GM21576 (cell line): ENCODE results near the gene DAO.

ENCODE experiments used
- ATAC-seq: cut with Tn5 transposase; IDR thresholded peaks from one replicate; pipeline ENCODE4 v1.9.1; 2021; ENCODE audit warnings: mild to moderate bottlenecking, moderate library complexity; ENCODE audit not compliant: unreplicated experiment

The DAO gene

GRCh38 chr12:108918206-108918605 lies 38.3 kb downstream of the DAO start:
- ATAC-seq: no peak

- no peak for ATAC-seq
Observed at GRCh38 chr12:108918960-108919642, 39.2 kb downstream of the DAO start.

DNA sequence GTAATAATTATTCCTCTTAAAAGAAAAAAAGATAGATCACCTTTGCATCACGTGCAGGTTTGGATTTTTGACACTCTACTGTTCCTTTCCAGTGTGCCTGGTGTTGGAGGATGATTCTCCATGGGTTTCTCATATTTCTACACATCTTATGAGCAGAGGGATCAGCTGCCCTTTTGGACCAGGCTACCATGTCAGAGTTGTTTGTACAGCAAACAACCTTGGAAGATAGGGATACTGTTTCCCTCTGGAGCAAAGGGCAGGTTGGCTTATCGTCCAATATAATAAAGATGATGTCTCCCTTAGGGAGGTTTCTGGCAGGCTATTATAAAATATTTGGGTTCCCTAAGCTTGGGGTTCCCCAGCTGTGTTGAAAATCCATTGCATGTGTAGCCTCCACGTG lies 42.1 kb downstream of the DAO start:
- ATAC-seq: no peak

- no peak for ATAC-seq
Observed at GRCh38 chr12:108922918-108923317, 43.0 kb downstream of the DAO start.

GRCh38 chr12:108928695-108929094 lies 48.8 kb downstream of the DAO start:
- no peak for ATAC-seq

- peak; percentile 74 for ATAC-seq
Observed at GRCh38 chr12:108930155-108930554, 50.3 kb downstream of the DAO start.

- ATAC-seq: no peak
Observed at GRCh38 chr12:108930756-108931155, 50.9 kb downstream of the DAO start.

- no peak for ATAC-seq
Observed at GRCh38 chr12:108933949-108934348, 54.1 kb downstream of the DAO start.

DNA sequence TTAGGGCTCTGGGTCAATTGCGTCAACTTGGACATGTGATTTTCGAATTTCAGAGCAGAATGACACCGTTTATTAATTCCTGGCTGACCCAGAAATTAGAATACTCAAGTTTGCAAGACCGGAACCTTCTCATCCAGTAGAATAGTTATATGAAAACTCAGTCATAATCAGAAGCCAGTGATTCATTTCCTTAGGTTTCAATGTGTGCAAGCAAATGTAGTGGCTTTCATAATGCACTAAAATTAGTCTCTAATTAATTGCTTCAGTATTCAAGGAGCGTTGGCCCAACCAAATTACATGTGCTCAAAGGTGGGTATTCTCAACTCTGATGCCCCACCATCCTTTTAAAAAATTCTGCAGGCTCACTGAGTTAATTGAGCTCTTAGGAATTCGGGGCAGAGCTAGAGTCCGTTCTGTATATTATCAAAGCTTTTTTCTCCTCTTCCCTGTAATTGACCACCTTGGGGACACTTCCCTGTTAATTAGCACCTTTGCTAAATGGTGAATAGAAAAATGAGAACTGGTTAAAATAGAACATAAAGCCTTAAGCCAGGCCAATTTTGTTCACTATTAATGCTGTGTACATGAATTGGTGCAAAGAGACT lies 55.4 kb downstream of the DAO start:
- ATAC-seq: no peak

DNA sequence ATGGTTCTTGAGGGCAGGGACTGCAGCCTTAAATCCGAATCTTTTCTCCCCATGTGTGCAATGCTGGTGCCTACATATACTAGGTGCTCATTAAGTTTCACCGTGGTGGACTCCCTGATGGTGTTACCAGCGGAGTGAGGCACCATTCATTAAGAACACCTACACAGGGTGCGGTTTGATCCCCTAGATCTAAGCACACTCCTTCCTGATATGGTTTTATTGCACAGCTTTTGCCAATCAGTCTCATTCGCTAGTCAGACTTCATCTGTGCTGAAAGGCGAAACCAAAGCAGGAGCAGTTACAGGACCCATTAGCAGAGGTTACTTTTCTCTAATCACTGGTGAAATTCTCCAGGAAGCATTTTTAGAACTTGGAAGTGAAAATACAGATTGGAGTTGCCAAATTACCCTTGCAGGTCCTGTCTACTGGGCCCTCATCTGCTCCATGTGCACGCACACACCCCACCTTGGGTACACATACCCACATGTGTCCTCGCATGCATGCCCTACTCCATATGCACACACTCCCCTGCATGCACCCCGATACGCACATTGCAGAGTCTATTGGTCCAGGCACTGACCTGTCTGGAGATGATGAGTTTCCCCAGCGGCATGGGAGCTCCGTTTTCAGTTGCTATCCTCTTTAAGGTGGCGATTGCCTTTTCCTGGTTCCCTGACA lies 58.5 kb downstream of the DAO start:
- no peak for ATAC-seq

DNA sequence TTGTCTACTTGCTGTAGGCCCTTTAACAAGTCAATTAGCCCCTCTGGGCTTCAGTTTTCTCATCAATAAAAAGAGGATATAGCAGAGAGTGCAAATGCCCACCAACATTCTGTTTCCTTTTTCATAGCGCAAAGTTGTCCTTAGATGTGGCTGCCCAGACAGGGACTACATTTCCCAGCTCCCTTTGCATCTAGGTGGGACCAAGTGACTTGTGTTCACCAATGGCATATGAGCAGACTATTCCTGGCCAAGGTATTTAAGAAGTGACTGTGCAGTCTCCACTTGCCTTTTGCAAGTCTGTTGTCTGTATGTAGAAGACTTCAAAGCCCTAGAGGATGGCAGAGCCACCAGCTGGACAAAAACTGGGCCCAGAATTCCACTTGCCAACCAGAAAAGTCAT lies 59.7 kb downstream of the DAO start:
- ATAC-seq: no peak

DNA sequence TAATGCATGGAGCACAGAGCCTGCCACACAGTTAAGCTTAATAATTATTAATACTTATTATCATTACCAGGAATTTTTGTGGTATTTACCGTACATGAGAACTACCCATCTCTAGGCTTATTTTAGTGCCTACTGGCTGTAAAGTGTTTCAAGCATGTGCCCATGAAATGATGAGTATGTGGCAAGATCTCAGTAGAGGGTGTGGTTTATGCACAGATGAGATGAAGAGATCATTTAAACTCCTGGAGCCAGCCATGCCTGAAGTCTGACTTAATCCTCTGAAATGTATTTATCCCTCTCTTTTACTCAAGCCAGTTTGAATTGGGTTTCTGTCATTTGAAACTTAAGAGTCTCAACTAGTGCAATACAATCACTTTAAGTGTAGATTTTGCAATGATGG lies 60.2 kb downstream of the DAO start:
- no peak for ATAC-seq

GRCh38 chr12:108947097-108947496 lies 67.2 kb downstream of the DAO start:
- no peak for ATAC-seq

DNA sequence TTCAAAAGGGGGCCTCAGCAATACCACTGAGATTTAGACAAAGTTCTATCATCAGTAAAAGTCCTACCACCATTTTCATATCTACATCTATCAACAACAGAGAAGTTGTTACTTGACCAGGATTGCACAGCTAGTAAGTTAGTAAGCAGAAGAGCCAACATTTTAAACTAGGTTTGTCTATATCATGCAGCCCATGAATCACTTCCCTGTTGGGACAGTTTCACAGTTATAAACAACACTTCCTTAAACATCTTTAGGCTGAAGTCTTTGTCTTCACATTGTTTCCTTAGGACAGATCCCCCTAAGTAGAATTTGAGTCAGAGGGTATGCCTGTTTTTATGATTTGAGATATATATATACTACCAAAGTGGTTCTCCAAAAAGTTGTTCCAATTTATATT lies 68.5 kb downstream of the DAO start:
- ATAC-seq: no peak

- ATAC-seq: no peak
Observed at GRCh38 chr12:108949976-108950375, 70.1 kb downstream of the DAO start.
